GM12892 (cell line): ENCODE measurements around the gene PALLD.

Source experiments
- POLR2A ChIP-seq: IDR thresholded peaks from 2 replicates; pipeline ENCODE4 v1.6.1; 2011; ENCODE audit warnings: low read depth, low read length, control low read depth
- POLR2AphosphoS5 ChIP-seq: IDR thresholded peaks from 2 replicates; pipeline ENCODE4 v1.6.1; 2011; ENCODE audit warnings: low read depth, low read length, control low read depth

GRCh38 chr4:168486912-168487281 lies 10.0 kb upstream of the PALLD start:
- TF ChIP-seq POLR2A (no peak), POLR2AphosphoS5 (no peak)
